ENCODE data around the gene ZNF644. TPM values are rescaled to one million over a fixed set of nuclear protein-coding genes. Genes with fewer than 3 reads are reported as not detected.

The ZNF644 gene
- total RNA-seq, 2 donors from 2014 or later = 46.9 to 66.2 TPM

- H3K27me3 ChIP-seq = no peaks in the 10 kb centered on the region
- intact Hi-C loops (cut with DNase I) = no loop called here
- no peaks in the 10 kb centered on the region for H3K4me1 ChIP-seq
- no peak for DNase-seq
- H3K9ac ChIP-seq (ENCODE audit: low read depth in 2 of 2, low read length in 2 of 2) = no peak overlapping the region
- H3K4me3 ChIP-seq = no peak overlapping the region
- TF ChIP-seq CTCF (IDR thresholded peaks at IDR 0.05) = no peak
- H3K9me3 ChIP-seq = no peaks in the 10 kb centered on the region
- no peaks in the 10 kb centered on the region for H3K36me3 ChIP-seq
- H3K27ac ChIP-seq = no peak overlapping the region
These were observed 139.6 kb downstream of the ZNF644 start for GRCh38 chr1:90882221-90882620.

GRCh38 chr1:90881034-90881433 lies 140.8 kb downstream of the ZNF644 start:
- Histone ChIP-seq H3K4me3 (no peak overlapping the region), H3K9me3 (no peaks in the 10 kb centered on the region), H3K27ac (no peak overlapping the region), H3K27me3 (no peaks in the 10 kb centered on the region), H3K9ac (ENCODE audit: low read depth in 2 of 2, low read length in 2 of 2) (no peak overlapping the region), H3K4me1 (no peaks in the 10 kb centered on the region), H3K36me3 (no peaks in the 10 kb centered on the region)
- no peak for TF ChIP-seq CTCF (IDR thresholded peaks at IDR 0.05)
- intact Hi-C loops (cut with DNase I) = no loop called here
- no peak for DNase-seq

GRCh38 chr1:90879281-90879680 lies 142.6 kb downstream of the ZNF644 start:
- no peak overlapping the region for H3K4me3 ChIP-seq
- TF ChIP-seq CTCF (IDR thresholded peaks at IDR 0.05) = no peak
- no peak overlapping the region for H3K9ac ChIP-seq (ENCODE audit: low read depth in 2 of 2, low read length in 2 of 2)
- H3K4me1 ChIP-seq = no peaks in the 10 kb centered on the region
- DNase-seq = no peak
- no peak overlapping the region for H3K27ac ChIP-seq
- H3K9me3 ChIP-seq = no peaks in the 10 kb centered on the region
- H3K36me3 ChIP-seq = no peaks in the 10 kb centered on the region
- intact Hi-C loops (cut with DNase I) = no loop called here
- H3K27me3 ChIP-seq = no peaks in the 10 kb centered on the region

- Histone ChIP-seq H3K27ac (no peak overlapping the region), H3K9me3 (no peaks in the 10 kb centered on the region), H3K36me3 (no peaks in the 10 kb centered on the region), H3K4me1 (no peaks in the 10 kb centered on the region), H3K27me3 (no peaks in the 10 kb centered on the region), H3K9ac (ENCODE audit: low read depth in 2 of 2, low read length in 2 of 2) (no peak overlapping the region), H3K4me3 (no peak overlapping the region)
- intact Hi-C loops (cut with DNase I) = no loop called here
- TF ChIP-seq CTCF (IDR thresholded peaks at IDR 0.05) = no peak
- DNase-seq = no peak
These were observed 145.7 kb downstream of the ZNF644 start for GRCh38 chr1:90876101-90876500.

Data from colonic mucosa (tissue), 4 donors.